Activated T-cell treated with anti-CD3 and anti-CD28 coated beads, Interleukin-2, amount 50 U/mL, for 72 hours (primary cell): ENCODE measurements around the gene HDAC6. TPM values are rescaled to one million over a fixed set of nuclear protein-coding genes. Genes with fewer than 3 reads are reported as not detected.

ENCODE experiments used
- ATAC-seq, 2 donors: fragments of 150-1000 bp; cut with Tn5 transposase; replicated peaks in 1 of 2; 2 replicates each; pipeline ENCODE4 v1.10.0; 2021; ENCODE audit warnings: moderate library complexity in 2 of 2, mild to moderate bottlenecking in 1 of 2
- DNase-seq, 2 donors: peaks; one replicate each; pipeline ENCODE4 v3.0.0; 2021 to 2022; ENCODE audit warnings: mixed read lengths in 1 of 2
- H3K27ac Mint-ChIP-seq: one replicate; pipeline ENCODE4 v1.8.0; 2022; ENCODE audit warnings: mild to moderate bottlenecking, moderate library complexity, mixed read lengths
- H3K27me3 Mint-ChIP-seq: one replicate; pipeline ENCODE4 v1.8.0; 2022; ENCODE audit warnings: low read depth, mixed read lengths
- H3K36me3 Mint-ChIP-seq, 2 donors: one replicate each; pipeline ENCODE4 v1.8.0; 2022; ENCODE audit warnings: mixed read lengths in 2 of 2, mild to moderate bottlenecking in 1 of 2; ENCODE audit not compliant: insufficient read depth in 2 of 2
- H3K4me1 Mint-ChIP-seq: one replicate; pipeline ENCODE4 v1.8.0; 2022; ENCODE audit warnings: low read depth, mixed read lengths
- H3K4me3 Mint-ChIP-seq, 2 donors: one replicate each; pipeline ENCODE4 v1.8.0; 2022; ENCODE audit warnings: mild to moderate bottlenecking in 2 of 2, mixed read lengths in 2 of 2, moderate library complexity in 2 of 2
- H3K9me3 Mint-ChIP-seq, 2 donors: one replicate each; pipeline ENCODE4 v1.8.0; 2022; ENCODE audit warnings: mixed read lengths in 2 of 2
- total RNA-seq, 2 donors: library from RNA; stranded (reverse); gene quantifications; one replicate each; pipeline ENCODE4 v1.2.3, GENCODE V29; 2022

Gene HDAC6
- total RNA-seq, 2 donors from 2014 or later: 109 to 143 TPM

GRCh38 chrX:48784726-48785125 lies 17.1 kb upstream of the HDAC6 start:
- no peak overlapping the region for H3K4me3 Mint-ChIP-seq
- no peak for ATAC-seq
- peaks cover 5% of the 10 kb centered on the region for H3K4me1 Mint-ChIP-seq
- H3K27me3 Mint-ChIP-seq: peaks cover 31% of the 10 kb centered on the region
- H3K27ac Mint-ChIP-seq: no peak overlapping the region
- no peaks in the 10 kb centered on the region for H3K36me3 Mint-ChIP-seq
- no peak for DNase-seq
- no peaks in the 10 kb centered on the region for H3K9me3 Mint-ChIP-seq

GRCh38 chrX:48785186-48785539 lies 16.7 kb upstream of the HDAC6 start:
- Mint-ChIP-seq H3K4me1 (peaks cover 7% of the 10 kb centered on the region), H3K9me3 (no peaks in the 10 kb centered on the region), H3K36me3 (no peaks in the 10 kb centered on the region), H3K27me3 (peaks cover 36% of the 10 kb centered on the region), H3K4me3 (no peak overlapping the region), H3K27ac (no peak overlapping the region)
- DNase-seq (no peak), ATAC-seq (no peak)

- Mint-ChIP-seq H3K27ac (no peak overlapping the region), H3K4me1 (peaks cover 7% of the 10 kb centered on the region), H3K27me3 (peaks cover 37% of the 10 kb centered on the region), H3K36me3 (no peaks in the 10 kb centered on the region), H3K4me3 (no peak overlapping the region), H3K9me3 (no peaks in the 10 kb centered on the region)
- ATAC-seq (no peak), DNase-seq (no peak)
Observed at GRCh38 chrX:48785540-48786214, 16.2 kb upstream of the HDAC6 start.

- Mint-ChIP-seq H3K27me3 (peaks cover 37% of the 10 kb centered on the region), H3K27ac (no peak within 1 kb of the TSS), H3K9me3 (no peaks in the 10 kb centered on the region), H3K4me3 (no peak within 1 kb of the TSS), H3K4me1 (peaks cover 7% of the 10 kb centered on the region), H3K36me3 (no peaks in the 10 kb centered on the region)
- ATAC-seq (no peak), DNase-seq (no peak)
Observed at GRCh38 chrX:48786341-48786800, 15.5 kb upstream of the HDAC6 start, which contains the start of gene GATA1. Gene GATA1, plus strand, starts transcription at chrX:48786590. Its CDS starts 4,520 bp downstream, at chrX:48791110.

- peaks cover 37% of the 10 kb centered on the region for H3K27me3 Mint-ChIP-seq
- peaks cover 7% of the 10 kb centered on the region for H3K4me1 Mint-ChIP-seq
- H3K4me3 Mint-ChIP-seq: no peak overlapping the region
- no peaks in the 10 kb centered on the region for H3K36me3 Mint-ChIP-seq
- DNase-seq (no peak), ATAC-seq (no peak)
- H3K27ac Mint-ChIP-seq: no peak overlapping the region
- no peaks in the 10 kb centered on the region for H3K9me3 Mint-ChIP-seq
Observed at GRCh38 chrX:48786825-48787504, 14.9 kb upstream of the HDAC6 start.

- no peaks in the 10 kb centered on the region for H3K36me3 Mint-ChIP-seq
- peaks cover 37% of the 10 kb centered on the region for H3K27me3 Mint-ChIP-seq
- H3K27ac Mint-ChIP-seq: no peak overlapping the region
- DNase-seq (no peak), ATAC-seq (no peak)
- H3K9me3 Mint-ChIP-seq: no peaks in the 10 kb centered on the region
- no peak overlapping the region for H3K4me3 Mint-ChIP-seq
- H3K4me1 Mint-ChIP-seq: peaks cover 7% of the 10 kb centered on the region
Observed at GRCh38 chrX:48787505-48788443, 14.1 kb upstream of the HDAC6 start.

- Mint-ChIP-seq H3K27me3 (peaks cover 37% of the 10 kb centered on the region), H3K36me3 (no peaks in the 10 kb centered on the region), H3K27ac (peak overlapping the region; percentile 24), H3K4me1 (peaks cover 7% of the 10 kb centered on the region), H3K9me3 (no peaks in the 10 kb centered on the region), H3K4me3 (no peak overlapping the region)
- ATAC-seq (no peak), DNase-seq (no peak)
Observed at GRCh38 chrX:48789366-48790220, 12.3 kb upstream of the HDAC6 start.

- H3K36me3 Mint-ChIP-seq: no peaks in the 10 kb centered on the region
- ATAC-seq: no peak
Observed at GRCh38 chrX:48790477-48790876, 11.4 kb upstream of the HDAC6 start.

GRCh38 chrX:48791063-48791820 lies 10.6 kb upstream of the HDAC6 start:
- ATAC-seq (no peak), DNase-seq (no peak)
- H3K4me3 Mint-ChIP-seq: no peak overlapping the region
- H3K4me1 Mint-ChIP-seq: peaks cover 7% of the 10 kb centered on the region
- no peak overlapping the region for H3K27ac Mint-ChIP-seq
- no peaks in the 10 kb centered on the region for H3K36me3 Mint-ChIP-seq
- H3K9me3 Mint-ChIP-seq: no peaks in the 10 kb centered on the region
- peaks cover 37% of the 10 kb centered on the region for H3K27me3 Mint-ChIP-seq

More at GRCh38 chrX:48790477-48790876, 11.4 kb upstream of the HDAC6 start:
- no peaks in the 10 kb centered on the region for H3K9me3 Mint-ChIP-seq
- no peak overlapping the region for H3K27ac Mint-ChIP-seq
- peaks cover 37% of the 10 kb centered on the region for H3K27me3 Mint-ChIP-seq
- peaks cover 7% of the 10 kb centered on the region for H3K4me1 Mint-ChIP-seq
- no peak overlapping the region for H3K4me3 Mint-ChIP-seq
- DNase-seq: no peak

GRCh38 chrX:48792219-48792618 lies 9.6 kb upstream of the HDAC6 start:
- ATAC-seq (no peak), DNase-seq (no peak)
- Mint-ChIP-seq H3K9me3 (no peaks in the 10 kb centered on the region), H3K27ac (no peak overlapping the region), H3K4me1 (peaks cover 7% of the 10 kb centered on the region), H3K27me3 (peaks cover 30% of the 10 kb centered on the region), H3K4me3 (no peak overlapping the region), H3K36me3 (no peaks in the 10 kb centered on the region)

- H3K27ac Mint-ChIP-seq: no peak overlapping the region
- peaks cover 7% of the 10 kb centered on the region for H3K4me1 Mint-ChIP-seq
- DNase-seq (no peak), ATAC-seq (no peak)
- H3K36me3 Mint-ChIP-seq: no peaks in the 10 kb centered on the region
- H3K4me3 Mint-ChIP-seq: no peak overlapping the region
- H3K9me3 Mint-ChIP-seq: no peaks in the 10 kb centered on the region
- H3K27me3 Mint-ChIP-seq: peaks cover 19% of the 10 kb centered on the region
Observed at GRCh38 chrX:48793935-48794334, 7.9 kb upstream of the HDAC6 start.
